Measurements from ENCODE around the gene CIPC. TPM values are rescaled to one million over a fixed set of nuclear protein-coding genes. Genes with fewer than 3 reads are reported as not detected.

CIPC gene
- total and polyA plus RNA-seq, 2 donors (not counting 1 experiment from before 2014, with no cell fraction given) = 13.3 to 47.0 TPM

DNA sequence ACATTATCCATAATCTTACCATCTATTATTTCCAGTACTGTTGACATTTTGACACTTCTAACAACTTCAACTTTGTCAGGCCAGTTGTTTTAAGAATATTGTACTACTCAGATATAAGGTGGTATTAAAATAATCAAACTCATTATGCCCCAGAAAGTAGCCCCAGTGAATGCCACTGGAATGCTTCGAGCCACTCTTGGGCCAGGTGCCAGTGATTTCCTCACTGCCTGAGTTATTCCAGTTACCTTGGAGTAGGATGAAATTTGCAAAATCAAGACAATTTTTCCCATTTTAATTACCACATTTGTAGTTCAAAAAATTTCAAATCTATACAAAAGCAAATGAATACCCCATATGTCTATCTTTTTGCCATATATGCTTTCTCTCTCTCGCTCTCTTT is 9.2 kb downstream of the CIPC start:
- Mint-ChIP-seq H3K9me3 (ENCODE audit: insufficient read depth) (no peaks in the 10 kb centered on the region), H3K4me3 (no peak overlapping the region), H3K27me3 (no peaks in the 10 kb centered on the region), H3K4me1 (peaks cover 41% of the 10 kb centered on the region), H3K27ac (no peak overlapping the region)
- no peak overlapping the region for H2AFZ ChIP-seq (ENCODE audit: insufficient read depth, low read depth, low read length, poor library complexity, severe bottlenecking)
- POLR2A ChIA-PET = no interaction called here
- no peak for DNase-seq
- H3K9me3 ChIP-seq (ENCODE audit: control extremely low read depth in 1 of 3, control insufficient read depth in 2 of 3, insufficient read depth in 1 of 3, low read length in 2 of 3) = no peaks in the 10 kb centered on the region
- no peak for ATAC-seq (ENCODE audit: low read depth)
- H3K4me3 ChIP-seq (ENCODE audit: control extremely low read depth in 1 of 5, extremely low read depth in 1 of 5, insufficient read depth in 1 of 5, low read depth in 2 of 5, low read length in 4 of 5) = no peak overlapping the region
- no peaks in the 10 kb centered on the region for H4K20me1 ChIP-seq (ENCODE audit: control insufficient read depth, insufficient read depth, low read length, poor library complexity, severe bottlenecking)
- TF ChIP-seq, protein P1, sequence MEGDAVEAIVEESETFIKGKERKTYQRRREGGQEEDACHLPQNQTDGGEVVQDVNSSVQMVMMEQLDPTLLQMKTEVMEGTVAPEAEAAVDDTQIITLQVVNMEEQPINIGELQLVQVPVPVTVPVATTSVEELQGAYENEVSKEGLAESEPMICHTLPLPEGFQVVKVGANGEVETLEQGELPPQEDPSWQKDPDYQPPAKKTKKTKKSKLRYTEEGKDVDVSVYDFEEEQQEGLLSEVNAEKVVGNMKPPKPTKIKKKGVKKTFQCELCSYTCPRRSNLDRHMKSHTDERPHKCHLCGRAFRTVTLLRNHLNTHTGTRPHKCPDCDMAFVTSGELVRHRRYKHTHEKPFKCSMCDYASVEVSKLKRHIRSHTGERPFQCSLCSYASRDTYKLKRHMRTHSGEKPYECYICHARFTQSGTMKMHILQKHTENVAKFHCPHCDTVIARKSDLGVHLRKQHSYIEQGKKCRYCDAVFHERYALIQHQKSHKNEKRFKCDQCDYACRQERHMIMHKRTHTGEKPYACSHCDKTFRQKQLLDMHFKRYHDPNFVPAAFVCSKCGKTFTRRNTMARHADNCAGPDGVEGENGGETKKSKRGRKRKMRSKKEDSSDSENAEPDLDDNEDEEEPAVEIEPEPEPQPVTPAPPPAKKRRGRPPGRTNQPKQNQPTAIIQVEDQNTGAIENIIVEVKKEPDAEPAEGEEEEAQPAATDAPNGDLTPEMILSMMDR (IDR thresholded peaks at IDR 0.05) = no peak
- TF ChIP-seq EZH2 (IDR thresholded peaks at IDR 0.05; ENCODE audit: borderline replicate concordance, insufficient read depth, low read depth, low read length, poor library complexity, severe bottlenecking) = no peak
- H3K9ac ChIP-seq (ENCODE audit: low read length) = no peak overlapping the region
- H3K79me2 ChIP-seq (ENCODE audit: control insufficient read depth, insufficient read depth, low read length) = peaks cover 57% of the 10 kb centered on the region
- no peak overlapping the region for H3K4me2 ChIP-seq (replicated peaks; ENCODE audit: low read depth, low read length, poor library complexity, severe bottlenecking)
- H3K27me3 ChIP-seq (replicated peaks in 1 of 4; ENCODE audit: control extremely low read depth in 1 of 4, control insufficient read depth in 3 of 4, insufficient read depth in 4 of 4, low read length in 3 of 4) = no peaks in the 10 kb centered on the region
- no CpG with 5 or more reads among the region's 2 CpGs for WGBS (ENCODE audit: insufficient coverage)
- H3K36me3 ChIP-seq (replicated peaks in 1 of 2; ENCODE audit: control extremely low read depth in 1 of 2, control insufficient read depth in 1 of 2, extremely low read depth in 1 of 2, insufficient read depth in 2 of 2, low read length in 1 of 2) = peaks cover 0 to 48% of the 10 kb centered on the region in 2 experiments
- intact Hi-C loops (cut with micrococcal nuclease) = no loop called here
- CTCF ChIA-PET = interaction anchor here (1.2 to 30.2 kb wide), 2 partner anchors 18 to 44 kb away, joined by 3 to 757 read pairs; no protein-coding TSS in a partner anchor
- no peak overlapping the region for H3K27ac ChIP-seq (ENCODE audit: low read length in 2 of 2)
- peaks cover 4 to 6% of the 10 kb centered on the region in 2 donors for H3K4me1 ChIP-seq (ENCODE audit: control insufficient read depth in 2 of 2, insufficient read depth in 2 of 2, low read length in 2 of 2)

DNA sequence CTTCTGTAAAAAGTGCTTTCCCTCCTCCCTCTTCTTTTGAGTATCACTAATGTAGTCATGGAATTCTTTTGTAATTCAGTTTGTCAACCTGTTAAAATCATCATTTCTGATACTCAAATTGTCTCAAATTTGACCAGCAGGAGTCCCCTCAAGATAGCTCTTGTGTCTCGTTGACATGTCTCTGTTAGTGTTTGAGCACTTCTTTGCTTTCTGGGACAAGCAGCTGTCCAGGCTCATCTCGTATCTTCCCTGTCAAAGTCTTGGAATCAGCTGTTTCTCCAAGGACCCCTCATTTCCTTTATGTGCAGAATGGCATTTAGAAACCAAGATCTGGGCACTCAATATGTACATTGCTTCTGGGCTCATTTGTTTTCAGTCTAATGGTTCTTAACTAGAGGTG is 10.7 kb downstream of the CIPC start:
- H3K79me2 ChIP-seq (ENCODE audit: control insufficient read depth, insufficient read depth, low read length) = peaks cover 56% of the 10 kb centered on the region
- H3K9ac ChIP-seq (ENCODE audit: low read length) = no peak overlapping the region
- peaks cover 0 to 62% of the 10 kb centered on the region in 2 experiments for H3K36me3 ChIP-seq (replicated peaks in 1 of 2; ENCODE audit: control extremely low read depth in 1 of 2, control insufficient read depth in 1 of 2, extremely low read depth in 1 of 2, insufficient read depth in 2 of 2, low read length in 1 of 2)
- Mint-ChIP-seq H3K4me3 (no peak overlapping the region), H3K27ac (peak overlapping the region; percentile 50), H3K4me1 (peaks cover 31% of the 10 kb centered on the region), H3K9me3 (ENCODE audit: insufficient read depth) (no peaks in the 10 kb centered on the region), H3K27me3 (no peaks in the 10 kb centered on the region)
- H3K9me3 ChIP-seq (ENCODE audit: control extremely low read depth in 1 of 3, control insufficient read depth in 2 of 3, insufficient read depth in 1 of 3, low read length in 2 of 3) = no peaks in the 10 kb centered on the region
- DNase-seq (peak; percentile 60), ATAC-seq (ENCODE audit: low read depth) (peak; percentile 39)
- no peak overlapping the region for H2AFZ ChIP-seq (ENCODE audit: insufficient read depth, low read depth, low read length, poor library complexity, severe bottlenecking)
- no peaks in the 10 kb centered on the region for H3K27me3 ChIP-seq (replicated peaks in 1 of 4; ENCODE audit: control extremely low read depth in 1 of 4, control insufficient read depth in 3 of 4, insufficient read depth in 4 of 4, low read length in 3 of 4)
- no peak overlapping the region for H3K4me2 ChIP-seq (replicated peaks; ENCODE audit: low read depth, low read length, poor library complexity, severe bottlenecking)
- ChIA-PET POLR2A (interaction anchor here (1.3 to 2.4 kb wide), 2 partner anchors 13 to 15 kb away, joined by 9 to 14 read pairs; no protein-coding TSS in a partner anchor), CTCF (interaction anchor here (0.7 to 30.2 kb wide), 11 partner anchors 9 to 207 kb away, joined by 3 to 757 read pairs (median 7); partner anchors contain the start of gene CIPC)
- TF ChIP-seq EZH2 (IDR thresholded peaks at IDR 0.05; ENCODE audit: borderline replicate concordance, insufficient read depth, low read depth, low read length, poor library complexity, severe bottlenecking) = no peak
- TF ChIP-seq, protein P1 (IDR thresholded peaks at IDR 0.05) = peak; percentile 49
- 91% methylated on average over 2 of the region's 2 CpGs for WGBS (ENCODE audit: insufficient coverage)
- peaks cover 3 to 5% of the 10 kb centered on the region in 2 donors for H3K4me1 ChIP-seq (ENCODE audit: control insufficient read depth in 2 of 2, insufficient read depth in 2 of 2, low read length in 2 of 2)
- intact Hi-C loops (cut with micrococcal nuclease) = loop anchor here (1.0 to 2.0 kb wide), 3 partner anchors 10 to 42 kb away; partner anchors contain the start of gene CIPC
- H3K27ac ChIP-seq (ENCODE audit: low read length in 2 of 2) = no peak overlapping the region
- H4K20me1 ChIP-seq (ENCODE audit: control insufficient read depth, insufficient read depth, low read length, poor library complexity, severe bottlenecking) = no peaks in the 10 kb centered on the region
- no peak overlapping the region for H3K4me3 ChIP-seq (ENCODE audit: control extremely low read depth in 1 of 5, extremely low read depth in 1 of 5, insufficient read depth in 1 of 5, low read depth in 2 of 5, low read length in 4 of 5)

Measured in B cell (primary cell).